ENCODE results near the gene BIRC6. TPM values are rescaled to one million over a fixed set of nuclear protein-coding genes. Genes with fewer than 3 reads are reported as not detected.
"Not testable (repeated sequence)": the region's sequence is repeated elsewhere in the genome, so short reads cannot be mapped to it uniquely, and the experiment has no call there.

Gene BIRC6
- total and polyA plus RNA-seq, 2 of the 4 experiments (the other 2 are of a cell fraction): 26.5 to 316 TPM

- H3K23ac ChIP-seq (ENCODE audit: low read depth, low read length); H3K9me3 ChIP-seq (ENCODE audit: control insufficient read depth, insufficient read depth, low read length); H4K5ac ChIP-seq (ENCODE audit: low read depth, low read length); H2BK5ac ChIP-seq (ENCODE audit: low read depth, low read length, poor library complexity, severe bottlenecking); H3K4me1 ChIP-seq (ENCODE audit: control insufficient read depth, insufficient read depth, low read length); in situ Hi-C loops (cut with MboI; ENCODE audit: low sequenced_read_pairs); H3K4ac ChIP-seq (ENCODE audit: low read depth, low read length); H3K4me3 ChIP-seq (ENCODE audit: insufficient read depth, low read depth, low read length); H2BK15ac ChIP-seq (ENCODE audit: low read depth, low read length); H3K18ac ChIP-seq (ENCODE audit: low read depth, low read length); H3K14ac ChIP-seq (replicated peaks; ENCODE audit: low read depth, low read length); H2BK20ac ChIP-seq (ENCODE audit: low read depth, low read length); H3K9me1 ChIP-seq (ENCODE audit: insufficient read depth, low read length); H3K27ac ChIP-seq (ENCODE audit: insufficient read depth, low read length); H4K91ac ChIP-seq (ENCODE audit: insufficient read depth, low read depth, low read length); H4K20me1 ChIP-seq (ENCODE audit: insufficient read depth, low read length); H3K56ac ChIP-seq (ENCODE audit: extremely low read depth, insufficient read depth, low read length); POLR2A ChIA-PET (ENCODE audit: unreplicated experiment); H3K9ac ChIP-seq (ENCODE audit: low read depth, low read length); dilution Hi-C loops (cut with HindIII; ENCODE audit: low sequenced_read_pairs, unreplicated experiment); H3K4me2 ChIP-seq (ENCODE audit: low read depth, low read length); CTCF ChIA-PET; H2AK5ac ChIP-seq (ENCODE audit: low read depth, low read length); ATAC-seq (ENCODE audit: low read depth); H2AK9ac ChIP-seq (replicated peaks; ENCODE audit: low read depth, low read length, poor library complexity); H2AFZ ChIP-seq (replicated peaks; ENCODE audit: low read length, poor library complexity); H3K27me3 ChIP-seq (ENCODE audit: control insufficient read depth, insufficient read depth, low read length); DNase-seq; H2BK120ac ChIP-seq (ENCODE audit: low read depth, low read length); H4K8ac ChIP-seq (ENCODE audit: low read depth in 2 of 2, low read length in 2 of 2): not testable (repeated sequence)
- no CpG with 5 or more reads among the region's 3 CpGs for WGBS, 2 experiments (ENCODE audit: extremely low coverage in 2 of 2, insufficient read length in 1 of 2)
- intact Hi-C loops (cut with micrococcal nuclease): loop anchor here (5.0 kb wide), 1 partner anchor 1030 kb away; no protein-coding TSS in a partner anchor
- H3K36me3 ChIP-seq (ENCODE audit: control insufficient read depth, insufficient read depth, low read length): peaks cover 16% of the 10 kb centered on the region
- TSS peak; percentile 5 for BruUV-seq (replicated peaks)
- peaks cover 0 to 10% of the 10 kb centered on the region in 2 experiments; a peak in 2 of 4 replicates for H3K79me1 ChIP-seq (ENCODE audit: low read depth in 1 of 2, low read length in 2 of 2)
- peak; percentile 62 for TF ChIP-seq CEBPB (IDR thresholded peaks at IDR 0.05; ENCODE audit: low read depth, low read length)
Observed at GRCh38 chr2:32552483-32552882, 195.7 kb downstream of the BIRC6 start.
